DMS153 treated with DMSO at 0.1 percent for 48 hours (cell line): ENCODE results near the gene CNNM2.
"Not testable (repeated sequence)": the region's sequence is repeated elsewhere in the genome, so short reads cannot be mapped to it uniquely, and the experiment has no call there.

Source experiments
- DNase-seq: peaks from one replicate; lab custom pipeline; 2025; ENCODE audit not compliant: unreplicated experiment; lab: John Stamatoyannopoulos, UW

The CNNM2 gene

DNA sequence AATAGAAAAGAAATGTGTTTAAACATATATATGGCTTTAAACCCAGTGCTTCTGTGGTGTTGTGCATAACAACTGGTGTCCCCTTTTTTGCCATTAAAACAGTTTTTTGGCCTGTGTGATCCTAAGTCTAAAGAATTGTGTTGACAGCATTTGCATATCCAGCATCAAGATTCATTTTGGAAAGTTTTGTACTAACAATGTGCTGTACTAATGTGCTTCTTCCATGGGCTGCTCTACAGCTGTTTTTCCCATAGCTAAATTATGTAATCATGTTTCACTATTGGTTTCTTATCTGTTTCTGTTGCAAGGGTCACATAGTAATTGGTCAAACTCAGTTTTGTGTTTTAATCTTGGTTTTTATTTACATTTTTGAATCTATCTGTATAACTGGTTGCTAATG is 5.5 kb downstream of the CNNM2 start:
- no peak for DNase-seq

DNA sequence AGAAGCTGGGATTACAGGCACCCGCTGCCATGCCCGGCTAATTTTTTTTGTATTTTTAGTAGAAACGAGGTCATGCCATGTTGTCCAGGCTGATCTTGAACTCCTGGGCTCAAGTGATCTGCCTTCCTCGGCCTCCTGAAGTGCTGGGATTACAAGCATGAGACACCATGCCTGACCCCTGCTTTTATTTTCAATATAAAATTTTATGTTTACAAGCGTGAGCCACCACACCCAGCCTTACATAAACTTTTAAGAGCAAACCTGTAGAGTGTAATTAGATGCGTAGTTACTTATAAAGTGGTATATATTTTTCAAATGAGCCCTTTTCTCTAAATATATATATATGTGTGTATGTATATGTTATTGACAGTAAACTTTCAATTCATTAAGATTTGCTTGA is 8.7 kb downstream of the CNNM2 start:
- no peak for DNase-seq

DNA sequence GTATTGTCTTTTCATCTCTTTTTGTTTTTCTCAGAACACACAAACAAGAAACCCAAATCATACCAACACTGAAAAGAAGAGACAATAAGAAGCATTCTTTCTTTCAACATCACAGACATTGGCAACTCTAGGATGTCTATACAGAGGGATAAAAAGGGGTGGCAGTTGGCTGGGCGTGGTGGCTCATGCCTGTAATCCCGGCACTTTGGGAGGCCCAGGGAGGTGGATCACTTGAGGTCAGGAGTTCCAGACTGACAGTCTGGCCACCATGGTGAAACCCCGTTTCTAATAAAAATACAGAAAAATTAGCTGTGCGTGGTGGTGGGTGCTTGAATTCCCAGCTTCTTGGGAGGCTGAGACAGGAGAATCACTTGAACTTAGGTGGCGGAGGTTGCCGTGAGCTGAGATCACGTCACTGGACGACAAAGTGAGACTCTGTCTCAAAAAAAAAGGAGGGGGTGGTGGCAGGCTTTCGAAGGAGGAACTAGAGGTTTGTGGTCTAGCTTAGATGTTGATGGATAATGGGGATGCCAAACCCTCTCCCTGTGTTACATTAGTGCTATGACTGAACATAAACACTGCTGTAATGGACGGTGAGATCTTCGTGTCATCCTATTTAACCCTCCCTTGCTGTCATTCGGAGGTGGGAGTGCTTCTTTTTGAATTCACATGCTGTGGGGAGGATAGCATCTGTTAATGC is 9.4 kb downstream of the CNNM2 start:
- no peak for DNase-seq

DNA sequence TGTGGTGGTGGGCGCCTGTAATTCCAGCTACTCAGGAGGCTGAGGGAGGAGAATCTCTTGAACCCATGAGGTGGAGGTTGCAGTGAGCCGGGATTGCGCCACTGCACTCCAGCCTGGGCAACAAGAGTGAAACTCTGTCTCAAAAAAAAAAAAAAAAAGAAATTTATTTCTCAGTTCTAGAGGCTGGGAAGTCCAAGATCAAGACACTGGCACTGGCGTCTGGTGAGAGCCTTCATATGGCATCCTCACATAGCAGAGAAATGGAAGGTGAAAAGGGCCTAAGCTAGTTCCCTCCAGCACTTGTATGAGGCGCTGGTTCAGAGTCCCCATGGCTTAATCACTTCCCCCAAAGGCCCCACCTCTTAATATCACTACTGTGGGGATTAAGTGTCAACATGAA is 10.3 kb downstream of the CNNM2 start:
- DNase-seq, result not testable (repeated sequence)

DNA sequence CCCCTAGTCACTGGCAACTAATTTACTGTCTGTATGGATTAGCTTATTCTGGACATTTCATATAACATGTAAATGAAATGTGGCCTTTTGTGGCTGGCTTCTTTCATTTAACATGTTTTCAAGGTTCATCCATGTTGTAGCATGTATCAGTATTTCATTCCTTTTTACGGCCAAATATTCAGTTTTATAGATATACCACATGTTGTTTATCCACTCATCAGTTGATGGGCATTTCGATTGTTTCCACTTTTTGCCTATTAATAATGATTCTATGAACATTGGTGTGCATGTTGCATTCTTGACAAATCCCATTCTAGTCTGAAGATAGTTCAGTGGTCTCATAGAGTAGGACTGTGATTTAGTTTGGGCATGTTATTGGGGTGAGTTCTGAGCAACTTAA is 12.6 kb downstream of the CNNM2 start:
- no peak for DNase-seq

DNA sequence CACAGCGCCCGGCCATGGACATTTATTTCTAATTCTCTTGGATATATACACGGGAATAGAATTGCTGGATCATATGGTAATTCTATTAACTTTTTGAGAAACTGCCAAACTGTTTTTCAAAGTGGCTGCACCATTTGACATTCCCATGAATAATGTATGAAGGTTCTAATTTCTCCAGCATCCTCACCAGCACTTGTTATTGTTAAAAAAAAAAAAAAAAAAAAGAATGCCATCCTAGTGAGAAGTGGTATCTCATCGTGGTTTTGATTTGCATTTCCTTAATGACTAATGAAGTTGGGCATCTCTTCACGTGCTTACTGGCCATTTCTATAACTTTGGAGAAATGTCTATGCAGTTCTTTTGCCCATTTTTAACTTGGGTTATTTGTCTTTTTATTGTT is 13.5 kb downstream of the CNNM2 start:
- DNase-seq, result no peak

DNA sequence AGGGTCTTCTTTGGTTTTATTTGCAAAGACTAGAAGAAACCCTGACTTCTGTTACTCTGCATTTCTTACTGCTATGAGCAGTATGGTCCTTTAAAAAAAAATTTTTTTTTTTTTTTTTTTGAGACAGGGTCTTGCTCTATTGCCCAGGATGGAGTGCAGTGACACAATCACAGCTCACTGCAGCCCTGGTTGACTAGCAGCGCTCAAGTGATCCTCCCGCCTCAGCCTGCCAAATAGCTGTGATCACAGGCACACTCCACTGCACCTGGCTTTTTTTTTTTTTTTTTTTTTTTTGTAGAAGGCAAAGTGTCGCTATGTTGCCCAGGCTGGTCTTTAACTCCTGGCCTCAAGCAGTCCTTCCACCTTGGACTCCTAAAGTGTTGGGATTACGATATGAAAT is 17.4 kb downstream of the CNNM2 start:
- DNase-seq, result no peak

DNA sequence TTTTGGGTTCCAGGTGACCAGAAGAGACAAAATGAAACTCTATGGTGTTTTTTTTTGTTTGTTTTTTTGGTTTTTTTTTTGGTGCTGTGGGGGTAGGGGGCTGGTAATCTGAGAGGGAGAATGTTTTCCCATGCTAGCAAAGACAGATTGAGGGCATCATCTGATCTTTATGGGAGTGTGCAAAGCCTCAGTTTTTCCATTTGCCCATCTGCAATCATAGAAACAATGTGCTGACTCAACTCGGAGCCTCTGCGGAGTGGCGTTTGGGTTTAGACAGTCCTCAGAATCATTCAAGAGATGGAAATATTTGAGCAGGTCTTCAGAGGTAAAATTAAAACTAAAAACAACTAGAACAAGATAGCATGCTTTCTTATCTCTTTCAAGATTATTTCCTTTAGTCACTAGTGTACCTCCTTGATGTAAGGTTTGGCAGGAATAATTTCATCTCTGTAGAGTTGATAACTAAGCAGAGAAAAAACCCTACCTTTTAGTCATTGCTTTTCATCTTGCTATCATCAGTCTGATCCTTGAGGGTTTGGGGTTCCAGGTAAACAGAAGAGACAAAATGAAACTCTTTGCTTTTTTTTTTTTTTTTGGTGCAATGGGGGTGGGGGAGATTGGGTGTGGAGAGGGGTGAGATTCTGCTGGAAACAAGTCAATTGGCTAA is 18.0 kb downstream of the CNNM2 start:
- no peak for DNase-seq

DNA sequence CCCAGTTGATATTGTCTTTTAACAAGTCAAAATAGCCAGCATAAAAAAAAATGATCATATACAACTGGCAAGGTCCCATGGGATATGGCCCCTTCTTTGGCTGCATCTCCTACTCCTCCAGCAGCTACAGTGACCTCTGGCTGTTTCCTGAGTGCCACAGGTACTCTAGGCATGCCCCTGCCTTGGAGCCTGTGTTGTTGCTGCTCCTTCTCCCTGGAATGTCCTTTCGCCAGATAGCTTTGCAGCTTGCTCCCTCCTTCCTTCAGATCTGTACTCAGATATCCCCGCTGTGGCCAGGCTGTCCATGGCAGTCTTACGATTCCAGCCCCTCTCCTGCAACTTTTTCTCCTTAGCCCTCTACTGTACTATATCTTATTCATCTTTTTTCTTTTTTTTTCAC is 23.3 kb downstream of the CNNM2 start:
- no peak for DNase-seq

DNA sequence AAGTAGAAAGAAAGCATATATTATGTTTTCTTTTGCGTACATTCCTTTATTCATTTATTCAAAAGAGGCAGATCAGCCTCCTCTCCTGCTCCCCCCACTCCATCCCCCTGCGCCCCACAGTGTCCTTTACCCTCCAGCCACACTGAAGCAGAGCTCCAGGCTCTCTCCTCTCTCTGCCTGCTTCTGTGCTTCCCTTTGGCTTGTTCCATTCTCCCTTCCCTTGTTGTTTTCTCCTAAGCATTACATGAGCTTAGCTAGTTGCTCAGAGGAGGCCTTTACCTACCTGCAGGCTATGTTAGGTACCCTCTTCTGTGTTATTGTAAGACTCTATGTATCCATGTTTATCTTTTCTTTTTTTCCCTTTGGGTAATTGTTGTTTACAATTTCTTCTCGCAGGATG is 27.4 kb downstream of the CNNM2 start:
- no peak for DNase-seq

DNA sequence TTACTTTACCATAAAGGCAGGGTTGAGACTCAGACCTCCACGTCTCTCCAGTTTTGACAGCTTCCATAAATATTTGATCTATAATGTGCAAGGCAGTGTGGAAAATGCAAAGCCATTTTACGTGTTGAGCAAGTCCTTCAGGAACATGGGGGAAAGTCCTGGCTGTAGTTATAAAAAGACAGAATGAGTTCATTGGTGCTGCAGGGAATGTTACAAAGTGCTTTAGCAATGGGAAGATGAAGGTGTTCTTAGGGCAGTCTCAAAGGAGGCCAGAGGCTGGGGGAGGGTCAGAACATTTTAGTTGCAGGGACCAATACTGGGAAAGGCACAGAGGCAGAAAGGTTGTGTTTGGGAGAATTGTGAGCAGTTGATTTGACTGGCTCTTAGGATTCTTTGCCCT is 27.9 kb downstream of the CNNM2 start:
- DNase-seq, result no peak

DNA sequence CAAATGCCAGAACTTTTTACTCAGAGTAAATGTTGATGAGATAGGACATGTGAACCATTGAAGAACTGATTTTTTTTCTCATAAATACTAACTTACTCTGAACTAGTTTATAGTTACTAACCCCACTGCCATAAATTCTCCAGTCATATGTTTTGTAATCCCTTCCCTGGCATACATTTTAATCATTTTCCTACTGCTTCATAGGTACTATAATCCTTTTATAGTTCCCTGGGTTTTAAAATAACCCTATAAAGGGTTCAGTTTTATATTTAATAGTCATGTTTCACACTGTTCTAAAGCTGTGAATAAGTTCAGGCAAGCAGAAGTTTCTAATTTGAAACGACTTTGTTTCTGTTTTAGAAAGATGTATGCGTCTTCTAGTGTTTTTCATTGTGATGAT is 28.9 kb downstream of the CNNM2 start:
- DNase-seq, result no peak

DNA sequence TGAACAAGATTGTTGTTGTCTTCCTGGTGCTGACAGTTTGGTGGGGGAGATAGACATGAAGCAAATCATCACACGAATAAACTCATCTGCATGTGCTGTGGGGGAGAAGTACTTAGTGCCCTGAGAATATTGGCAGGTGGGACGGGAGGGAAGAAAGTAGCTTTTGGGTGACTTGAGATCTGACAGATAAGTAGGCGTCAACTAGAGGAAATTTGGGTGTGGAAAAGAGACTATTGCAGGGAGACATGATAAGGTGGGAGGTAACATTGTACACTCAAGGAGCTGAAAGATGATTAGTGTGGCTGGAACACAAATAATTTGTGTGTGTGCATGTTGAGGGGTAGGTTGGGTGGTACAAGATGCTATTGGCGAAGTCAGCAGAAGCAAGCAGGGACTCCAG is 30.1 kb downstream of the CNNM2 start:
- no peak for DNase-seq

DNA sequence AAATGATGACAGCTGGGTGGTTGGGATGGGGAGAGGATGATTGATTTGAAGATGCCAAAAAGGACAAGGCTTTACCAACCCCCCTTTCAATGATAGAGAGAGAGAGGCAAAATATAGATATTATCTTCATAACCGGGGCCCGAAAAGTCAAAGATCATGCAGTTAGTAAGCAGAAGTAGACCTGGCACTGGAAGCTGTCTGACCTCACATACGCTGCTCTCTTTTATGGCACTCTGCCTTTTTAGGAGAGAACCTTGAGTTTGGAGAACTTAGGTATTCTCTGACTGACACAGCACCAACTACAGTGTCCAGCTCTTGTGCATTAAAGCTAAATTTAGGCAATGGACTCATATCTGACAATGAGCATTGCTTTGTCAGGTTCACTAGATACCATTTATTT is 30.7 kb downstream of the CNNM2 start:
- no peak for DNase-seq

DNA sequence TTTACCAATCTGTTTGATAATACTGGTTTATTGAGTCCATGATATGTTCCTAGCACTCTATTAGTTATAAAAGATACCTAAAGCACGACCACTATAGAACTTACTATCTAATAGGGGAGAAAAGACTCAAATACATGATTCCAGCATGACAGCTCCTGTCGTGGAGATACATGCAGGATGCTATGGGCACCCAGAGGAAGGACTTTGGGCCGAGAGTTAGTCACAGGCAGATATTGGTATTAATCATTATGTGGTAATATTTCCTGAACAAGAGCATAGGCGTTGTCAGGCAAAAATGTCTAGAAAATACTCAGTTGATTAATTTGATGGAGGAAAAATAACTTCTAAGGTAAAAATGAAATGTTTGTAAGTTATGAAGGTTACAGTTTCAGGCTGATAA is 31.8 kb downstream of the CNNM2 start:
- DNase-seq, result no peak

DNA sequence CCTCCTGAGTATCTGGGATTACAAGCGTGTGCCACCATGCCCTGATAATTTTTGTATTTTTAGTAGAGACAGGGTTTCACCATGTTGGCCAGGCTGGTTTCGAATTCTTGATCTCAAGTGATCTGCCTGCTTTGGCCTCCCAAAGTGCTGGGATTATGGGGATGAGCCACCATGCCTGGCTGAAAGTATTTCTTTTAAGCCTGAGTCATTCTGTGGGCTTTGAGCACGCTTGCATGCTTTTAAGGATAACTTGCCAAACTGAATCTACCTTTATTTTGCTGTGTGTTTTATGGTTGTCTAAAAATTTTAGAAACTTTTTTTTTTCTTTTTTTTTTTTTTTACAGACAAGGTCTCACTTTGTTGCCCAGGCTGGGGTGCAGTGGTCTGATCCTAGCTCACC is 33.2 kb downstream of the CNNM2 start:
- DNase-seq, result no peak

DNA sequence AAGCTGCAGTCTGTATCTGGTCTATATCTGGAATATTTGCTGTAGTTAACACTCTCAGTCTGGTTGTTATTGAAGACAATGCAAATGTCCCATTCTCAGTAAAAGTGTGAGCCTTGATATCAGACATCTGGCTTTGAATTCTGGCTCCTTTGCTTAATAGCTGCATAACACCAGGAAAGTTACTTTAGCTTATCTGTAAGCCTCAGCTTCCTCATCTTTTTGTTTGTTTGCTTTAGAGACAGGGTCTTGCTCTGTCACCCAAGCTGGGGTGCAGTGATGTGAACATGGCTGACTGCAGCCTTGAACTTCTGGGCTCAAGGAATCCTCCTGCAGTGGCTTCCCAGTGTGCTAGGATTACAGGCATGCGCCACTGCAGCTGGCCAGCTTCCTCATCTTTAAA is 41.3 kb downstream of the CNNM2 start:
- DNase-seq, result no peak

DNA sequence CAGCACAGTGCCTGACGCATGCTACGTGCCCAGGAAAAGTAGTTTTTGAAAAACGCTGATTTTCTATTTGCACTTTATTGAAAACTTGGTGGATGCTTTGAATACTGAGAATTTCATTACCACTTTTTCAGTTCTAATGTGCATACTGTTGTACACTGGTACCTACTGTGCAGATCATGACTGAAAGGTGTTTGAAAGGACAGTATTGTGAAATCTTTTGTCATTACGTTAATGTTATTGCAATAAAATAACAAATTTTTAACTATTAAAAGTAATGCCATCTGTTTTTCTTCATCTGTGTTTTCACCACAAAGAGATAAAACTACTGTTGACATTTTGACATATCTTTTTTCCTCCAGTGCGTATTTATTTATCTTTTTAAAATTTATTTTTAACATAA is 42.1 kb downstream of the CNNM2 start:
- no peak for DNase-seq

DNA sequence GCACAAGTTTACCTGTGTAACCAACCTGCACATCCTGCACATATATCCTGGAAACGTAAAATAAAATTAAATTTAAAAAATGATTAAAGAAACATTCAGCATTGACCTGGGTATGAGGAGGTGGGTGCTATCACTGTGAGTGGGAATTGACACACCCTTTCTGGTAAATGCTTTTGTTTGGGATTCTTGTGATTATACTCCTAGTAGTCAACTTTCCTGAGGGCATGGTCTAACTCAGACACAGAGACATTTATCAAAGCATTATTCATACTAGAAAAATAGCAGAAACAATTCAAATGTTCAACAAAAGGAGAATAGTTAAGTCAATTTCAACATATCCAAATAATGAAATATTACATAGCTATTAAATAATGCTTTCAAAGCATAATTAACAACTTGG is 44.2 kb downstream of the CNNM2 start:
- no peak for DNase-seq

DNA sequence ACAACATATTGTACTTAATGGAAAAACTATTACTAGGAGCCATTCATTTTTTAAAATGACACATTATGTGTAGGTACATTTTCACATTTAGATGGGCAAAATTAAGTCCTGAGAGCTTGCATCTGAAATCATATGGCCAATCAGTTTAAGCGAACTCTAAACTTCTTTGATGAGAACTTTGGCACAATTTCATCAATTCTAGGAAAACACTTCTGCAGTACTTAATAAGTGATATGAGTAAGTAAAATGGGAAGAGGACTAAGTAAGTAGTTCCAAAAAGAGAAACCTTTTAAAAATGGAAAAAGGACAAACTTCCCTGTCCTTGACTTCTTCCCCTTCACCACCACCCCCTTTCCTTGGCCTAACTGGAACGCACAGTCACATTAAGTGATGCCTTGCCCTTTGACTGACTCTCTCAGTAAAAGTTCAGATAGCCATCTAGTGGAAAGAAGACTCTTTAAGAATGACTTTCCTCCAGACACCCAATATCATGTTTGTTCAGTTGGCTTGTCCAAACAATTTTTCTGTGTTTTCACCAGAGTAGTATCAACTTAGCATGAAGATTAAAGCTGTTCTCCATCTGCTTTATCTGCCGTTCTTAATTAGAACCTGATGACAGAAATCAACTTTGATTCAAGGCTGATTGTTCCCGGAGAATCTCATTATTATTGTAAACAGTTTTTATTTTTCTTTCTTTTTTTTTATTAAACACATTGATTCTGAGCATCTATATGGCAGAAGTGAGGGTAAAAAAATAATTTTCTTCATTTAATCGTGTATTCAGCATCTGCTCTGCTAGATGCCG is 45.1 kb downstream of the CNNM2 start:
- no peak for DNase-seq

DNA sequence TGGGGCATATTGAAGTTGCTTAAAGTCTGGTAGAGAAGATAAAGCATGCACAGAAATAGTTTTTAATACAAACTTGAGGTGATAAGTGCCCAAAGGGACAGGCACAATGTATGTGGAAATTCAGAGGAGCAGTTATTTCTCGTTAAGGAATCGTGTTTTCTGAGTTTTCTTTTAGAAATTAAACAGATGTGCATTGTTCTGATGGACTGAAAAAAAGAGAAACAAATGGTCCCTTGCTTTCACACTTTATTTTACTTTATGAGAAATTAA is 45.6 kb downstream of the CNNM2 start:
- no peak for DNase-seq

DNA sequence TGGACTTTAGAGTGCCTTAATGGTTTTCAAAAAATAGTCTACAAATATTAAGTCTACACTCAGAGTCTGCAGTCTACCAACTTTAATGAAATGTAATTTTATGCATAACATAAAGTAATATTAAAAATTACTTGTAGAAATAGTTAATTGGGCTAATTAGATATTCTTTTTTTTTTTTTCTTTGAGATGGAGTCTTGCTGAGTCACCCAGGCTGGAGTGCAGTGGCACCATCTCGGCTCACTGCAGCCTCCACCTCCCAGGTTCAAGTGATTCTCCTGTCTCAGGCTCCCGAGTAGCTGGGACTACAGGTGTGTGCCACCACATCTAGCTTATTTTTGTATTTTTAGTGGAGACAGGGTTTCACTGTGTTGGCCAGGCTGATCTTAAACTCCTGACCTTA is 46.0 kb downstream of the CNNM2 start:
- not testable (repeated sequence) for DNase-seq

DNA sequence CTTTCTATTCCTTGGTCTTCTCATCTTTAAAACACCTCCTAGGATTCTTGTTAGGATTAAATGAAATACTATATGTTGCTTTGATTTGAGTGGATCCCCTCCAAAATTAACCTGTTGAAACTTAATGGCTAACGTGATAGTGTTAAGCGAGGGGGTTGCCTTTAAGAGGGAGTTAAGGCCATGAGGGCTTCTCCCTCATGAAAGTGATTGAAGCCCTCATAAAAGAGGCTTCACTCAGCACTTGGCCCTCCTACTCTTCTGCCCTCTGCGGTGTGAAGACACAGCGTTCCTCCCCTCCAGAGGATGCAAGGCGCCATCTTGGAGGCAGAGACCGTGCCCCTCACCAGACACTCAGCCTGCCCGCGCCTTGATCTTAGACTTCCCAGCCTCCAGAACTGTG is 46.6 kb downstream of the CNNM2 start:
- DNase-seq, result no peak
